Tibial nerve (tissue), 4 donors: ENCODE measurements around the gene NAIF1.

ENCODE experiments used
- EP300 ChIP-seq, 2 donors: sonication (generic); formaldehyde crosslinking; IDR thresholded peaks; one replicate each; pipeline ENCODE4 v1.6.1; 2017; ENCODE audit warnings: antibody characterized with exemption in 2 of 2, mild to moderate bottlenecking in 1 of 2
- POLR2A ChIP-seq, 2 donors: fragments of 450-650 bp; IDR thresholded peaks; one replicate each; pipeline ENCODE4 v1.6.1; 2017; ENCODE audit warnings: antibody characterized with exemption in 2 of 2, mild to moderate bottlenecking in 2 of 2, moderate library complexity in 2 of 2
- TF ChIP-seq, protein P1 (sequence below), 5 experiments: fragments of 200-600 bp in 3 of 5; fragments of 450-650 bp in 2 of 5; sonication (generic) in 3 of 5; IDR thresholded peaks; one replicate each; pipeline ENCODE4 v1.5.1; 2016 to 2019; ENCODE audit warnings: antibody characterized with exemption in 5 of 5, mild to moderate bottlenecking in 3 of 5, moderate library complexity in 2 of 5

DNA sequence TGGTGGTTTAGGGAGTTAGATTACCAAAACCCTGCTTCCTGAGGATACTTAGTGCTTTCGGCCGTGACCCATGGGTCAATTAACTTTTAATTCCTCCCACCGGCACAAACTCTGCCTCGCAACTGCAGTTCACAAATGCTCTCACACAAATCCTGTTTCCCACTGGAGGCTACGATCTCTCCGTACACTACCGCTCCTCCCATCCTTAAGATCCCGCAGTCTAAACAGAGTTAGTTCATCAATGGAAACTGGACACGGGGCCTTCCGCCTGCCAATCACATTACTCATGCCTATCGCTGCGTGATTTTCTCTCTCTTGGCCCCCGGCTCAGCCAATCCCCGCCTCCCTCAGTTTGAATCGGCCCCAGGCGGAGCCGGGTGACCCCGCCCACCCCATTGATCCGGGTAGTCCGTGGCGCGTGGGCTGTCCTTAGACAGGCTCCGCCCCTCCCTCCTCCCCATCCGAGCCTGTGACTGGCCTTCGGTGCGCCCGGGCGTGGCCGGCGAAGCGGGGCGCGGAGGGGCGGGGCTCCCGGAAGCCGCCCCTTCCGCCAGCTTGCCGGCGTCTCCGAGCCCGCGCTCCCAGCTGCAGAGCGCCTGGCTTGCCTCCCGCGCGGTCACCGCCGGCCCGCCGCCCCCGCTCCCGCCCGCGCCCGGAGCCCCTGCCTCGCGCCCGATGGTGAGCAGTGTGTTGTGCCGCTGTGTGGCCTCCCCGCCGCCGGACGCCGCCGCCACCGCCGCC is 695 bp upstream of the NAIF1 start, which contains the start of gene SLC25A25:
- peak; percentile 89 to 92 for TF ChIP-seq POLR2A (IDR thresholded peaks at IDR 0.05)
- TF ChIP-seq, protein P1, sequence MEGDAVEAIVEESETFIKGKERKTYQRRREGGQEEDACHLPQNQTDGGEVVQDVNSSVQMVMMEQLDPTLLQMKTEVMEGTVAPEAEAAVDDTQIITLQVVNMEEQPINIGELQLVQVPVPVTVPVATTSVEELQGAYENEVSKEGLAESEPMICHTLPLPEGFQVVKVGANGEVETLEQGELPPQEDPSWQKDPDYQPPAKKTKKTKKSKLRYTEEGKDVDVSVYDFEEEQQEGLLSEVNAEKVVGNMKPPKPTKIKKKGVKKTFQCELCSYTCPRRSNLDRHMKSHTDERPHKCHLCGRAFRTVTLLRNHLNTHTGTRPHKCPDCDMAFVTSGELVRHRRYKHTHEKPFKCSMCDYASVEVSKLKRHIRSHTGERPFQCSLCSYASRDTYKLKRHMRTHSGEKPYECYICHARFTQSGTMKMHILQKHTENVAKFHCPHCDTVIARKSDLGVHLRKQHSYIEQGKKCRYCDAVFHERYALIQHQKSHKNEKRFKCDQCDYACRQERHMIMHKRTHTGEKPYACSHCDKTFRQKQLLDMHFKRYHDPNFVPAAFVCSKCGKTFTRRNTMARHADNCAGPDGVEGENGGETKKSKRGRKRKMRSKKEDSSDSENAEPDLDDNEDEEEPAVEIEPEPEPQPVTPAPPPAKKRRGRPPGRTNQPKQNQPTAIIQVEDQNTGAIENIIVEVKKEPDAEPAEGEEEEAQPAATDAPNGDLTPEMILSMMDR (IDR thresholded peaks at IDR 0.05): no peak
- peak; percentile 80 to 83 for TF ChIP-seq EP300 (IDR thresholded peaks at IDR 0.05)
